ENCODE measurements around the gene UBE2A. TPM values are rescaled to one million over a fixed set of nuclear protein-coding genes. Genes with fewer than 3 reads are reported as not detected.

Gene UBE2A
- total RNA-seq, 1 experiment from 2014 or later = 44.9 TPM

DNA sequence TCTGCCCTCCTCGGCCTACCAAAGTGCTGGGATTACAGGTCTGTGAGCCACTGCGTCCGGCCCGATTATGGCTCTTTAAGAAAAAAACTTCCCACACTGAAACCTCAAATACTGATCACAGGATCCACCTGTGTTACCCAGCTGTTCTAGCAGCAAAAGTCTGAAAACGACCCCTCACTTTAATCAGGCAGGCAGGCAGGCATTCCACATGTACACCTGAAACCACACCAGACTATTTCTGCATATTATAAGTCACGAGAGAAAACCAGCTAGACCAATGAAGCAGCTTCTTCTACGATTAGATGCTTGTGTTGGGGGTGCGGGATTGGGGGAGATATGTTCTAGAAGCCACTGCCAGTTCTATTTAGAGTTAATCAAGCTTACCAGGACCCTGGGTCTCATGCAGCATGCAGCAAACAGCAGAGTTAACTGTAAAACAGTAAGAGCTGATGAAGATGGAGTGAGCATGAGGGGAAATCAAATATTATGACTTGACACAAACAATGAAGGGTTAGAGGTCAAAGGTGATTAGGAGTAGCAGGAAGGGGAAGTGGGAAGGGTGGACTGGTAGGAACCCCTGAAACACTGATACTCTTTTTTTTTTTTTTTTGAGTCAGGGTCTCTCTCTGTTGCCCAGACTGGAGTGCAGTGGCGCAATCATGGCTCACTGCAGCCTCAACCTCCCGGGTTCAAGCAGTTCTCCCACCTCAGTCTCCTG lies 50.7 kb downstream of the UBE2A start:
- Histone ChIP-seq H3K4me1 (ENCODE audit: control insufficient read depth in 1 of 2, insufficient read depth in 2 of 2, low read length in 2 of 2) (no peaks in the 10 kb centered on the region), H3K27me3 (ENCODE audit: insufficient read depth, low read length) (no peaks in the 10 kb centered on the region), H3K36me3 (ENCODE audit: control insufficient read depth in 1 of 2, insufficient read depth in 2 of 2, low read length in 2 of 2) (no peaks in the 10 kb centered on the region), H4K20me1 (ENCODE audit: insufficient read depth) (no peaks in the 10 kb centered on the region), H3K27ac (ENCODE audit: low read depth, low read length) (no peak overlapping the region), H3K79me2 (ENCODE audit: insufficient read depth, low read length) (no peaks in the 10 kb centered on the region), H3K9me3 (ENCODE audit: control insufficient read depth in 1 of 2, insufficient read depth in 1 of 2, low read depth in 1 of 2, low read length in 2 of 2) (no peaks in the 10 kb centered on the region), H3K4me2 (ENCODE audit: low read length) (no peak overlapping the region), H3K9ac (ENCODE audit: low read length) (no peak overlapping the region), H2AFZ (ENCODE audit: low read depth, low read length, poor library complexity, severe bottlenecking) (no peak overlapping the region), H3K9me2 (ENCODE audit: insufficient read depth) (no peaks in the 10 kb centered on the region), H3K4me3 (replicated peaks in 1 of 2; ENCODE audit: low read depth in 1 of 2, low read length in 2 of 2) (no peak overlapping the region)
- no peak for TF ChIP-seq EGR1 (IDR thresholded peaks at IDR 0.05; ENCODE audit: low read depth)
- TF ChIP-seq ELF1 (IDR thresholded peaks at IDR 0.05; ENCODE audit: borderline replicate concordance, low read depth) = no peak
- no peak for TF ChIP-seq ATF3 (IDR thresholded peaks at IDR 0.05)
- TF ChIP-seq RAD21 (IDR thresholded peaks at IDR 0.05; ENCODE audit: low read depth) = no peak
- TF ChIP-seq SP1 (IDR thresholded peaks at IDR 0.05; ENCODE audit: low read depth) = no peak
- TF ChIP-seq, protein P1, sequence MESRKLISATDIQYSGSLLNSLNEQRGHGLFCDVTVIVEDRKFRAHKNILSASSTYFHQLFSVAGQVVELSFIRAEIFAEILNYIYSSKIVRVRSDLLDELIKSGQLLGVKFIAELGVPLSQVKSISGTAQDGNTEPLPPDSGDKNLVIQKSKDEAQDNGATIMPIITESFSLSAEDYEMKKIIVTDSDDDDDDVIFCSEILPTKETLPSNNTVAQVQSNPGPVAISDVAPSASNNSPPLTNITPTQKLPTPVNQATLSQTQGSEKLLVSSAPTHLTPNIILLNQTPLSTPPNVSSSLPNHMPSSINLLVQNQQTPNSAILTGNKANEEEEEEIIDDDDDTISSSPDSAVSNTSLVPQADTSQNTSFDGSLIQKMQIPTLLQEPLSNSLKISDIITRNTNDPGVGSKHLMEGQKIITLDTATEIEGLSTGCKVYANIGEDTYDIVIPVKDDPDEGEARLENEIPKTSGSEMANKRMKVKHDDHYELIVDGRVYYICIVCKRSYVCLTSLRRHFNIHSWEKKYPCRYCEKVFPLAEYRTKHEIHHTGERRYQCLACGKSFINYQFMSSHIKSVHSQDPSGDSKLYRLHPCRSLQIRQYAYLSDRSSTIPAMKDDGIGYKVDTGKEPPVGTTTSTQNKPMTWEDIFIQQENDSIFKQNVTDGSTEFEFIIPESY (IDR thresholded peaks at IDR 0.05; ENCODE audit: extremely low read depth, insufficient replicate concordance, low read length) = no peak
- TF ChIP-seq CBX3 (IDR thresholded peaks at IDR 0.05; ENCODE audit: low read depth) = no peak
- no peak for TF ChIP-seq POLR2A (IDR thresholded peaks at IDR 0.05; ENCODE audit: borderline replicate concordance, extremely low read depth, insufficient read depth, insufficient read length)
- TF ChIP-seq REST (IDR thresholded peaks at IDR 0.05; ENCODE audit: low read depth) = no peak
- no peak for TF ChIP-seq JUND (IDR thresholded peaks at IDR 0.05)
- TF ChIP-seq YY1 (IDR thresholded peaks at IDR 0.05; ENCODE audit: extremely low read depth, insufficient replicate concordance, low read depth, low read length) = no peak
- no peak for TF ChIP-seq ZNF274 (IDR thresholded peaks at IDR 0.05; ENCODE audit: low read depth, low read length)
- TF ChIP-seq EZH2phosphoT487 (IDR thresholded peaks at IDR 0.05; ENCODE audit: borderline replicate concordance) = no peak
- no peak for TF ChIP-seq FOSL1 (IDR thresholded peaks at IDR 0.05; ENCODE audit: low read depth)
- TF ChIP-seq CTCF (IDR thresholded peaks at IDR 0.05 in 2 of 3, conservative IDR thresholded peaks at IDR 0.05 in 1 of 3; ENCODE audit: borderline replicate concordance in 1 of 3, insufficient read depth in 1 of 3, low read depth in 2 of 3, low read length in 2 of 3) = no peak
- no peak for TF ChIP-seq TCF7L2 (IDR thresholded peaks at IDR 0.05; ENCODE audit: borderline replicate concordance, extremely low read depth, insufficient read depth, insufficient read length)
- RAD21 ChIA-PET (ENCODE audit: low non-redundant PET in 1 of 2, low total read pairs in 2 of 2, uncharacterized antibody in 2 of 2, unreplicated experiment in 2 of 2) = no interaction called here
- CTCF ChIA-PET = no interaction called here
- ATAC-seq (no peak), DNase-seq (ENCODE audit: low read depth, low spot score) (no peak)
- intact Hi-C loops (cut with micrococcal nuclease) = no loop called here
- no TSS peak for BruUV-seq (replicated peaks)
- POLR2A ChIA-PET = no interaction called here

Measured in HCT116 (cell line).